CD4-positive, alpha-beta T cell treated with Interleukin-4 for 1 hour (primary cell): ENCODE data around the gene NPTX2.
A peak's percentile ranks its signal among the peaks of the same experiment; 100 is the strongest.

Experiments used
- DNase-seq, 2 donors: peaks; one replicate each; pipeline ENCODE4 v3.0.0-alpha.2; 2020 to 2022

NPTX2 gene

DNA sequence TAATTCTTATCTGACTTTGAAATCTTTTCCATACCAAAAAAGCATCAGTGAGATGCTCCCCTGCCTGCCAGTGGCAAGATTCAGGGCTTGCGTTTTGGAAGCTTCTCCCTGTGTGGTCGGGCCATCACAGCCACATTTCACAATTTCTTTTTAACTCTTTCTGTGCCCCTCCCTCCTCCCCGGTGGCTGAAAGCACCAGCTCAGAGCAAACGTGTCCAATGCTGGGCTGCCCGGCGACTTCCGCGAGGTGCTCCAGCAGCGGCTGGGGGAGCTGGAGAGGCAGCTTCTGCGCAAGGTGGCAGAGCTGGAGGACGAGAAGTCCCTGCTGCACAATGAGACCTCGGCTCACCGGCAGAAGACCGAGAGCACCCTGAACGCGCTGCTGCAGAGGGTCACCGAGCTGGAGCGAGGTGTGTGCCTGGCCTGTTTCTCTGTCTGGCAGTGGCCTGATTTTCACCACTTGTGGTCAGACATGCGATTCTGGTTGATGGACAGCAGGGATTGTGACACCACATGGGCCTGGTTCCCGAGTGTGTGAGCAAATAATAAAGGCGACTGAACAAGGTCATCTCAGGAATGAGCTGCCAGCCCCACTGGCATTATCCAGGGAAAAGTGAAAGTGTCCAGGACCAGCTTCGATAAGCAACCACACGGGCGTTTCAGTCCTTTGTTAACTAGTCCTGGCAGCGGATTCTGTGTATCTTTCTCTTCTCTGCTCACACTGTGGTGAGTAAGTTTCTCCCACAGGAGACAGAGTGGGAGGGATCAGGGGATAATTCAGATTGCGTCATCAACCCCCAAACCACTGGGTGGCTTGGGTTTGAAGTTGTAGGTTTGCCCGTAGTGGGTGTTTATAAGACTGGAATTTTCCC, 2.6 kb downstream of the NPTX2 start:
- DNase-seq, result no peak

DNA sequence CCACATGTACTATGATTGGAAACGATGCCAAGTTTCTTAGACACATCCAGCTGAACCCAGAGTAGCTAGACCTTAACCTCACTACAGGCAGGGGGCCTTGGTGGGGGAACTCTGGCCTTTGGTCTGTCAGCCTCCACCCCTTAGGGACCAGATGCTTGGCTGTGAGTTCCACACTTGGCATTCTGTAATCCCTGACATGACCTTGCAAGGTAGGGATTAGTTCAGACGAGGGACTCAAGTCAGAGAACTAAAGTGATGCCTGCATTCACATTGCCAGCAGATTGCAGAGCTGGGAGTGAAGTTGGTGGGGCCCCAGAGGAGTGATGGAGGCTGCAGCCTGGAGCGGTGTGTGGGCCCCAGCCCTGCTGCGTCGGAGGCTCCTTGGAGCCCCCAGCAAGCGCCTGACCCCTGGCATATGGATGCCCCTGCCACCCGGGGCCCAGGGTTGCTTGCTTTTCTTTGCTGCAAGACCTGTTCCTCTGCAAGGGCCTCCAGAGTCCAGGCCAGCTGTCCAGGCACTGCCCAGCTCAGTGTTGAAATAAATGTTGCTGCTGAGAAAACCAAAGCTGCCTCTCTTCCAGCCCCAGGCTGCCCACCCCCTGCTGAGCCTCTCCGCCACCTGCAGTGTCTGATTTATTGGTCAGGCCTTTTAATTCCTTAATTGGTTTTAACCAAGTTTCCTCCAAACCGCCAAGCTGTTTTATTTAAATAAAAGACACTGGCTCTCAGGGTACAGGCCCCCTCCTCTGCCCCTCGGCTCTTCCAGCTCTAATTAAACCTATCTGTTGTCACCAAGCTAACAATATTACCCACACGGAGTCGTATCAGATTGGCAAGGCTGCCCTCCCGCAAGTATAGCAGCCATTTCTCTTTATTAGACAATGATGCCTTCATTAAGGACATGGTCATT, 4.7 kb downstream of the NPTX2 start:
- DNase-seq, result no peak

DNA sequence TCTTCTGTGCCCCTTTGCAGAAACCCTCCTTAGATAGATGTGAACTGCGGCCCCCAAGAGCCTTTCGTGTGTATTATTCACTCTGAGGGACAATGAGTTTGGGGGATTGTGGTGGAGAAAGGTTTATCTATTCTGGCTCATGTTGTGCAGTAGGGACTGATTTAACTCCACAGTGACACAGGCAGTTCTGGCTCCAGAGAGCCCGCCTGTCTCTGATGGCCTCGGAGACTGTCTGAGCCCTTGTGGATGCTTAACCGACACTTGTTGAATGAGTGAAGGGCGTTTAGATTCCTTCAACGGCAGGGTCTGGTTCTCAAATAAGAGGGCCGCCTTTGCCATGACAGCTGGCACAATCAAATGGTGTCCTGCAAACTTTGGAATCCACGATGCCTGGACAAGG, 5.8 kb downstream of the NPTX2 start:
- no peak for DNase-seq

DNA sequence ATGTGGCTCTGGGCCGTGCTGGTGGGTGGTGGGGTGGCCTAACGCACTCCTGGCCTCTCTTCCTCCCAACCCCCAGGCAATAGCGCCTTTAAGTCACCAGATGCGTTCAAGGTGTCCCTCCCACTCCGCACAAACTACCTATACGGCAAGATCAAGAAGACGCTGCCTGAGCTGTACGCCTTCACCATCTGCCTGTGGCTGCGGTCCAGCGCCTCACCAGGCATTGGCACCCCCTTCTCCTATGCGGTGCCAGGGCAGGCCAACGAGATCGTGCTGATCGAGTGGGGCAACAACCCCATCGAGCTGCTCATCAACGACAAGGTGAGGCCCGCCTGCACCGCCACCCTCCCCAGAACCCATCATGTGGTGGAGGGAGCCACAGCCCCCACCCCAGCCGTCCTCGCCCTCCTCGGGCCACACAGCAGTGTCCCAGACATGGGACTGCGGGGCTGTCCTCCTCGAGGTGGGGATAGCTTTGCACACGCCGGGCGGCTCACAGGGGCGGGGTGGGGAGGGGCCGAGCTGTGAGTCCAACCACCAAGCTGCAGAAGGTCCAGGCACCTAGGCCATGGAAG, 7.8 kb downstream of the NPTX2 start:
- no peak for DNase-seq

DNA sequence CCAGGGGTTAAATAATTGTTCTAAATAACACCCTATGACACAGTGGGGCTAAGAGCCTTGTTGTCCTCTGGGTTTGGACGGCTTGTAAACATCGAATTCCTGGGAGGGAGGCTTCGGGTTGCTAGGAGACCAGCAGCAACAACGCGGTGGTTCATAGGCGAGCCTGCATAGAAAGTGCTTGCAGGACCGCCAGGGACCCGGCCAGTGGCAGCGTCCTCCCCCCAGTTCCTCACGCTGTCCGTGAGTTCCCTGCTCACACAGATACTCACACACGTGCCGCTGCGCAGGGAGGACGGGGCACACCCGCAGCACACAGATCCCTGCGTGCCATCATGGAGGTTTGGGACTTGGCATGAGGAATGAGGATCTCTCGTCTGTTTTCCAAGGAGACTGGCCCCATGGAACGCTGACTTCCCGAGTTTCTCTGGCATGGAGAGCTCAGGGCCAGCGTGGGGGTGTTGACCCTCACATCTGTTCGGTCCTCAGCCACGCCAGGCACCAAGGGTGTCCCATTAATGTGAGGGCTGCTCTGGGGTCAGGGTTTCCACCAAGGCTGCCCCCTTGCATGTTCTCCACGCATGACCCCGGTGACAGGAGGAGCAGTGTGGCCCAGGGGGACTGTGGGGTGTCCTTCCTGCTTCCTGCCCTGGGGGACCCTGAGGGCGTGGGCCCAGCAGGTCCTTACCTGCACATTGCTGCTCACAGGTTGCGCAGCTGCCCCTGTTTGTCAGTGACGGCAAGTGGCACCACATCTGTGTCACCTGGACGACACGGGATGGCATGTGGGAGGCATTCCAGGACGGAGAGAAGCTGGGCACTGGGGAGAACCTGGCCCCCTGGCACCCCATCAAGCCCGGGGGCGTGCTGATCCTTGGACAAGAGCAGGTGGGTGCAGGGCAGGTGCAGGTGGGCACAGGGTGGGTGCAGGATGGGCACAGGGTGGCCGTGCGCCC, 9.7 kb downstream of the NPTX2 start:
- DNase-seq, result no peak

DNA sequence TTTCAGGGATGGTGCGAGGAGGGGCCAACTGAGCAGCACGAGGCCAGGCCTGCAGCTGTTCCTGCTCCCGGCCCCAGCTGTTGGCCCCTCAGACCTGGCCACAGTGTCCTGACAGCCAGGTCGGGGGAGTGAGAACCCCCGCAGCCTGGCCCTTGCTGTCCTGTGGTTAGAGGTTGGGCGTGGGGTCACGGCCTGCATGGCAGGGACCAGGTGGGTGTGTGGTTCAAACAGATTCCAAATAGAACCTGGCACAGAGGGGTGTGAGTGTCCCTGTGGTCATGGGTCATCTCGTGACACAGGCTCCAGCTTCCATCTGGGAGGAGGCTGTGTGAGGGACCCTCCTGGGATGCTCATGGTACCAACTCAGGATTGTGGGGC, 10.3 kb downstream of the NPTX2 start:
- DNase-seq, result no peak

DNA sequence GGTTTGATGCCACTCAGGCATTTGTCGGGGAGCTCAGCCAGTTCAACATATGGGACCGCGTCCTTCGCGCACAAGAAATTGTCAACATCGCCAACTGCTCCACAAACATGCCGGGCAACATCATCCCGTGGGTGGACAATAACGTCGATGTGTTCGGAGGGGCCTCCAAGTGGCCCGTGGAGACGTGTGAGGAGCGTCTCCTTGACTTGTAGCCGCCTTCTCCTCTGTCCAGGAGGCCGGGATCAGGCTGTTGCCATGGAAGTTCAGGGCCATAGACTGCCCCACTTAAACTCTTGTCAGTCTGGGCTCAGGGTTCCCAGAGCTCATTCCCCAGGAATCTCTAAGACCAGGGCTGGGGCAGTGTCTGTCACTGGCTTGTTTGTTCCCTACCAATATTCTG, 11.3 kb downstream of the NPTX2 start:
- DNase-seq, result no peak

DNA sequence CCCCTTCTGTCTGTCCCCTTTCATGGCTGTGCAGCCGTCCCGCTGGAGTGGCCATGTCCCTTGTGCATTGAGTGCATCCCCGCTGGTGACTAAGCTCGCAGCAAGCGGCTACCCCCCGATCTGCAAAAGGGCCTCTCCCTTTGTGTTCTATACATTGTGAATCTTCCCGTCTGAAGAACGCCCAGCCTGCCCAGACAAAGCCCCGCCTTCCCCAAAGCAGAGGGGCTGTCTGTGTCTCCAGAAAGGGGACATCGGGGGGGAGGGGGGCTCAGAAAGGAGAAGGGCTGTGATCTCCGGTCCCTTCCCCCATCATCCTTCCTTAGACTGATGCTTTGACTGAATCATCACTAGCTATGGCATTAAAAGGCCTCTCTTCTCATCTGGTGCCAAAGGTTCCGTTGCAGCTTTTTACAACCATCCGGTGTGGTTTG, 11.9 kb downstream of the NPTX2 start:
- no peak for DNase-seq

DNA sequence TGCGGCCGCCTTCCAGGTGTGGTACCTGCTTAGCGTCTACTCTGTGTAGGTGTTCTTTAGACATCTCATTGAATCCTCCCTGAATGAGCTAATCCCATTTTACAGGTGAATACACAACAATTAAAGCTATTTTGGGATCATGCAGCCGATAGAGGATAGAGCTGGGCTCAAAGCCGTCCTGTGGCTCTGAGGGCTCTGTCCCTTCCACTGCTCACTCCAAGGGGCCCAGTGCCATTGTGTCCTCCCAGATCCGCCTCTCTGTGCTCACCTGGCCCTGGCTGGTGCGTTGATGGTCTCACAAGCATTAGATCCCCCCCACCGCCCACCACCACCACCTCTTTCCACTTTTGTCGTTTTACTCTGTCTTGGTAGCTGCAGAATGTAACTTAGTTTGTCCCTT, 13.1 kb downstream of the NPTX2 start:
- DNase-seq, result no peak

DNA sequence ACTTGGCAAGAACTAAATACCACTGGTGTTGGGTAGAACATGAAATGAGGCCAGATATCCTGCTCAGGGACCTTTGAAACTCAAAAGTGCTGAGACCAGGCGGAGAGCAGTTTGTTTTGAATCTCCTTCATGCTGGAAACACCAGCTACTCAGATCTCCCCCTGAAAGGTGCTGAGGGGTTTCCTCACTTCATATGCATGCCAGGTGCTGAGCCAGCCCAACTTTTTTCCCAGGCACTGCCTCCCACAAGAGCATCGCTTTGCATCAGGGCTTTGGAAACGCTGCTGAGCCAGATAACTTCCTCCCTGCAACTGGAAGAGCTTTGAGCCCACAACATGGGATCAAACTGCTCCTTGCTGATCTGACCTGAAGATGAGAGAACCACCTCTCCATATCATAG, 13.7 kb downstream of the NPTX2 start:
- DNase-seq, result no peak

DNA sequence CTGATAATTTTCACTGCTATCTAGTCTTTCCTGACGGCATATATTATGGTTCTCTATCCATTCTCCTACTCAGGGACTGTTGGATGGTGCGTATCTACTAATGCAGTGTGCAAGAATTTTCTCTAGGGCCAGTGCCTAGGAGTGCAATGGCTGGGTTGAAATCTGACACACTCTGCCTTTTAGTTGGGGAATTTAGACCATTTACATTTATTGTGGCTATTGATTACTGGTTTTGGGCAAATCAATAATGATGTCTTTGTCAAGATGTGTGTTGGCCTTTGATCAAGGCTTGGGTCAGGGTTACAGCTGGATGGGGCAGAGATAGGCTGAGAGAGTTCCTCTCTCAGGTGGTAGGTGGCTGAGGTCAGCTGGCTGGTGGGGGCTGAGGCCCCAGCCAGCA, 21.8 kb downstream of the NPTX2 start:
- DNase-seq, result no peak

DNA sequence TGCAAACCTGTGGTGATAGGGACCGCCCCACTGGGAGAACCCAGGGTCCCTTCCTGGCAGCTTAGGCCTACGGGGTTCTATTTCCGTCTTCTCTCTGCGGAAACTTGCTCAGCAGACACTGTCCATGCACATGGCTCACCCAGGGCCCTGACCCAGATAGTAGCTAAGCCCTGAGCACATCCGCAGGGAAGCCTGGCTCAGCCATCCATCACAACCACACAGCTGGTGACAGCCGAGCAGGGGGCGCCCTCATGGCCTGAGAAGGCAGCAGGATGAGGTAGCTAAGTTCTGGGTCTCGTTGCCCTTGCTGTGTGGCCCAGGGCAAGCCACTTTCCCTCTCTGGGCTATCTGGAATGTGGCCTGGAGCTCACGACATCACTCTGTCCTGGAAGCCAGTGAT, 23.3 kb downstream of the NPTX2 start:
- no peak for DNase-seq

DNA sequence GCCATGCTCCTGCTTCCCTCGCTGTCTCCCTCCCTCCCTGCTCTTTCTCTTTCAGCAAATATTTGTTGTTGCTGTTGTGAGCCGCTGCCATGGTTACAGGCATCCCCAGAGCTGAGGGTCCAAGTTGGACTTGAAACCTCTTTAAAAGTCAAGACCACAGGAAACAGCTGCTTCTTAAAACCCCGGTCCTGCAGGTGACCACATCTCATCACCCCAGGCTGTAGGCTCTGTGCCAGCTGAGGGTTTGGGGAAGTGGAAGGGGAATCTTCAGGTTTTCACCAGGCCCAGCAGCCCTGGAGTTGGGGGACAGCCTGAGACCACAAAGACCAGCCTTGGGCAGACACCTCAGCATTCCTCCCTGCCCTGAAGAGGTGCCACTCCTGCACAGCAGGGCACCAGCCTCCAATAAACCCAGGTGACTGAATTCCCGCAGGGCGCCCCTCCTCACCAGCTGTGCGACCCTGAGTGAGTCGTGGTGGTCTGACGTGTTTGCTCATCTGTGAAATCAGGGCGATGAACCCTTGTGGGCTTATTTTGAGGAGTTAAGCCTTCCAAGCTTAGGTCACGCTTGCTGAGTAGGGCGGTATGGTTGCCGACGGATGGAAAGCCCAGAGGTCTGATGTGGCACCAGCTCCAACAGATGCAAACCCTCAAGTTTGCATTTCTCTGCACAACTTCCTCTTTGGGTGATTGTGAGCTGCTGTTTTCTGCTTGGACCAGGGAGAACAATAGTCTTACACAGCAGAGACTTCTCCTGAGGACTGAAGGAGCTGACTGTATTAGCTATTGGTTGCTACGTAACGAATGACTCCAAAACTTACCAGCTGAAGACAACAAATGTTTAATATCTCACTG, 24.8 kb downstream of the NPTX2 start:
- peak; percentile 16 to 38 for DNase-seq

DNA sequence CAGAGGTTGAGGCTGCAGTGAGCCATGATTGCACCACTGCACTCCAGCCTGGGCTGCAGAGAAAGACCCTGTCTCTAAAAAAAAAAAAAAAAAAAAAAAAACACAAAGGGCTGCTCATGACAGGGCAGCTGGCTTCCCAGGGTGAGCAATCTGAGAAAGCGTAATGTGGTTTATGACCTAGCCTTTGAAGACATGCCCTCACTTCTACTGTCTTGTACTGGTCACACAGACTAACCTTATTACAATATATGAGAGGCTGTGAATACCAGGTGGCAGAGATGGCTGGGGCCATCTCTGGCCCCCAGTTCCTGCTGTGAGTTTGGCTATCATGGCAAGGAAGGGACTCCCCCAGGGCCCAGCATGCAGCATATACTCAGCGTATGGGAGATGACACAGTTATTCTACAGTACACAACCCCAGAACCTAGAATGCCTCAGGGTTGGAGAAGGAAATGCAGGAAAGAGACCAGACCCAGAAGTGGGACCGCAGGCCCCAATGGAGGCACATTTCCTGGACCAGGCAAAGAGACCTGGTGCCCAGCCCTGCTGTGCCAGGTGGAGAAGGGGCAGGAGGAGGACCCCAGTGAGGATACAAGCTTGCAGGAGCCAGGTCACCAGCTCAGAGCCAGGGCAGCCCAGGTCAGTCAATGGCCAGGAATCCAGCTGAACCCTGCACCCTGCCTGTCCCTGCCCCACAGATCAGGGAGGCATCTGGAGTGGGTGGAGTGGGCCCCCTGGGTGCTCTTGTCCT, 26.3 kb downstream of the NPTX2 start:
- no peak for DNase-seq

DNA sequence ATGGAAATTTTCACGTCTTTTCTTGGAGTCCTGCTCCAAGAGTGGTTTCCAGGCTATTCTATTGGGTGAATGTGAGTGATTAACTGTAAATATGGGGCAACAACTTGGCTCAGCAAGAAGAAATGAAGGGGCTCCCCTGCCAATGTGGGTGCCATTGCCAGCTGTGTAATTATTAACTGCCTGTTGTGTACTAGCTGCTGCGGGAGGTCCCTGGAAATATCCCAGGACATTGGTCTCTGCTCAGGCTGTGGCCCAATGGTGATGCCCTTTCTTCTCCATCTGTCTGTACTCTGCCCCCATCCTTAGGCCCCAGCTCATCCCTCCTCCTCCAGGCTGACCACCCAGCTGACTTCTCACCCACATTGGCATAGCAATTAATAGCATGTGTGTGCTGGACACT, 29.4 kb downstream of the NPTX2 start:
- DNase-seq, result no peak

DNA sequence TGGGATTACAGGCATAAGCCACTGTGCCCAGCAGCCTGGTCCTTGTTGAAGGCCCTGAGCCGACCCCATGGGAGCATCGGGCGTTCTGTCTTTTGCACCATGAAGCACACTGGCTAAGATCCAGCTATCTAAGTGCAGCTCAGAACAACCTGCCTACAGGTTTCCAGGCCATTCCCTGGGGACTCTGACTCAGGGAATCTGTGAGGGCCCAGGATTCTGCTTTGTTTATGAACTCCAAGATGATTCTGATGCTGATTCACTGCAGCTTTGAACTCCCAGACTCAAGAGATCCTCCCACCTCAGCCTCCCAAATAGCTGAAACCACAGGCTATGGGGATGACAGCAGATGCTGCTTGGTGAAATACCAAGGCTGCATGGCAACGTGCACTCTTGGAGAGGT, 30.2 kb downstream of the NPTX2 start:
- no peak for DNase-seq

DNA sequence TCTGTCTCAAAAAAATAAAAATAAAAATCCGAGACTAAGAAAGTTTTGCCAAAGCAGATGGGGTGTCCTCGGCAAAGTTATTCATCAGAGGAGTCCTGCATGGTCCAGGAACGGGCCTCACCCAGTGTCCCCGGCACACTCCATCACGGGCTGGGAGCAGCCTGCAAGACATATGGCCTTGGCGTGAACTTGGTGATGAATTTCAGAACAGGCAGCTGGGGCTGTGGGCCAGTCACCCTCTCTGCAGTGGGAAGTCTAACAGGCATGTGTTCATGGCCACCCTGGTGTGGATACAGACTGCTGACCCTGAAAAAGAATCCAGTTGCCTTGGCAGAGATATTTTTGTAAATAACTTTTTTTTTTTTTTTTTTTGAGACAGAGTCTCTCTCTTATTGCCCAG, 34.7 kb downstream of the NPTX2 start:
- no peak for DNase-seq

DNA sequence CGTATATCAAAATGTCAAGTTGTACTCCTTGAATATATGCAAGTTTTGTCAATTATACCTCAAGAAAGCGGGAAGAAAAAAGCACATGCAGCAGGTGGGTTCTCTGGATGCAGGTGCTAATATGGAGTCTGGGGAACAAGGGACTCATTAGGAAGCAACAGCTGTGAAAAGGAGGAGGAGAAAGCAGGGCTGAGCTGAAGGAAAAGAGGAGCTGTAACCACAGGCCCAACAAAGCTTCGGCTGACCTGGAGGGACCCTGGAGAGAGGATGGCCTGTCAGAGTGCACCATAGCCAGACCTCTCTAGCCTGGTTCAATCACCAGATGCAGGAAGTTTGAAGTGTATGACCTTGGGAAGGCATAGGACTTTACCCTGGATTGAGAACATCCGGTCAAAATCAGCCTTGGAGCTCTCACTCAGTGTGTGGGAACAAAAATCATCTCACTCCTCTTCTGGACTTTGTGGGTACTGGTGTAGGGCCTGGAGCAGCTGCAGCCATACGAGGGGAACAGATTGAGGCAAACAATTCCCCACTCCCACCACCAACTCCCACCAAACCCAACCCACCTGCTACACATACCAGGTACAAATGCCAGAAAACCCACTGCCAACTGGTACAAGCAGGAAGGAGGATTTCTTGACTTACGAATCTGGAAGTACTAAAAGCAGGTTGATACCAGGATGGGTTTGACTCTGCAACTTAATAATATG, 36.7 kb downstream of the NPTX2 start:
- DNase-seq, result no peak

DNA sequence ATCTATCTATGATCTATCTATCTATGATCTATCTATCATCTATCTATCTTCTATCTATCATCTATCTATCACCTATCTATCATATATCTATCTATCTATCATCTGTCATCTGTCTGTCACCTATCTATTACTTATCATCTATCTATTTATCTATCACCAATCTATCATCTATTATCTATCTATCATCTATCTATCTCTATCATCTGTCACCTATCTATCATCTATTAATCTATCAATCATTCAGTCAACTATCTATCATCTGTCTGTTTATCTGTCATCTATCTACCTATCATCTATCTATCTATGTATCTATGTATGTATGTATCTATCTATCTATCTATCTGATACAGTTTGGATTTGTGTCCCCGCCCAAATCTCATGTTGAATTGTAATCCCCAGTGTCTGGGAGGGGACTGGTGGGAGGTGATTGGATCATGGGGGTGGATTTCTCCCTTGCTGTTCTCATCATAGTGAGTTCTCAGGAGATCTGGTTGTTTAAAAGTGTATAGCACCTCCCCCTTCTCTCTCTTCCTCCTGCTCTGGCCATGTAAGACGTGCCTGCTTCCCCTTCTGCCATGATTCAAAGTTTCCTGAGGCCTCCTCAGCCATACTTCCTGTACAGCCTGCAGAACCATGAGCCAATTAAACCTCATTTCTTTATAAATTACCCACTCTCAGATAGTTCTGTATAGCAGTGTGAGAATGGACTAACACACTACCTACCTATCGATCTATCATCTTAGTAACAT, 37.6 kb downstream of the NPTX2 start:
- DNase-seq, result no peak
